Measurements from ENCODE around the gene PPP1R37. TPM values are rescaled to one million over a fixed set of nuclear protein-coding genes. Genes with fewer than 3 reads are reported as not detected.

PPP1R37 gene
- total RNA-seq, 1 experiment from 2014 or later, result 33.6 TPM

DNA sequence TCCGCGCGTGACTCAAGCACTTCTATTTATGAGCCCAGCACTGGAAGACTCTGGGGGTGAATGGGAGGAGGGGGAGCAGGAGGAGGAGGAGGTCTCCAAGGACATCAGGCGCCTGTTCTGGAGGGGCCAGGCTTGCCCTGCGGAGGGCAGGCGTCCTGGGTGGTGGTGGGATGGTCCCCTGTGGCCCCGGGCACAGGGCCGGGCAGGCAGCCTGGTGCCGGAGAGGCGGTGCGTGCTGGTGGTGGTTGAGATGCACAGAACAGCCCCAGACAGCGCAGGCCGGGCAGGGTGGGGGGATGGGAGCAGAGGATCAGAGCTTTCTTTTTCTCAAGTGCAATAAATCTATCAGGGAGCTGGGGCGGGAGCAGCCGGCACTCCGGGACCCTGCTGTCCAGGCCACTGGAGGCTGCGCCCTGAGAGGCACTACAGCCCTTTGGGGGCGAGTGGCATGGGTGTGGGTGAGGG lies 53.8 kb downstream of the PPP1R37 start:
- H3K27me3 ChIP-seq (ENCODE audit: insufficient read depth, low read length), result no peaks in the 10 kb centered on the region
- H3K23me2 ChIP-seq (ENCODE audit: insufficient read length, low read depth, low read length, poor library complexity, severe bottlenecking), result no peaks in the 10 kb centered on the region
- H3K4me2 ChIP-seq (ENCODE audit: insufficient read depth, insufficient read length, low read length), result no peak overlapping the region
- no peaks in the 10 kb centered on the region for H3K79me1 ChIP-seq (ENCODE audit: insufficient read depth, low read depth, low read length, poor library complexity, severe bottlenecking)
- H3K18ac ChIP-seq (ENCODE audit: insufficient read length, low read depth, low read length), result no peak overlapping the region
- DNase-seq, result no peak
- no peak overlapping the region for H3K56ac ChIP-seq (ENCODE audit: insufficient read length, low read depth, low read length)
- H3K4me1 ChIP-seq (ENCODE audit: insufficient read depth, low read length), result no peaks in the 10 kb centered on the region
- no peaks in the 10 kb centered on the region for H4K20me1 ChIP-seq (ENCODE audit: control insufficient read depth, insufficient read depth, insufficient read length)
- no peak overlapping the region for H2AFZ ChIP-seq (ENCODE audit: low read length)
- H2AK5ac ChIP-seq (ENCODE audit: insufficient read length, low read length), result no peak overlapping the region
- no CpG with 5 or more reads among the region's 18 CpGs for WGBS (ENCODE audit: extremely low coverage, insufficient read length, low lambda C conversion rate)
- Mint-ChIP-seq H3K27me3 (ENCODE audit: low read depth) (peaks cover 8% of the 10 kb centered on the region), H3K27ac (no peak overlapping the region), H3K4me3 (no peak overlapping the region), H3K4me1 (0 out of 4 replicates have a peak, but pooled peaks cover 0 to 2% of the 10 kb centered on the region in 2 experiments), H3K36me3 (ENCODE audit: insufficient read depth in 1 of 3, low read depth in 3 of 3) (peaks cover 3 to 21% (median 16%) of the 10 kb centered on the region in 3 experiments; a peak in 6 of 7 replicates), H3K9me3 (no peaks in the 10 kb centered on the region)
- no peak overlapping the region for H3K23ac ChIP-seq (ENCODE audit: insufficient read length, low read depth, low read length)
- H3K14ac ChIP-seq (ENCODE audit: insufficient read depth, low read length), result no peak overlapping the region
- no peak overlapping the region for H4K5ac ChIP-seq (ENCODE audit: insufficient read length, low read depth, low read length)
- no peak overlapping the region for H4K8ac ChIP-seq (replicated peaks; ENCODE audit: insufficient read length, low read depth, low read length)
- H2BK12ac ChIP-seq (ENCODE audit: insufficient read length, low read depth, low read length), result no peak overlapping the region
- no peak overlapping the region for H3K9ac ChIP-seq (ENCODE audit: extremely low read depth, insufficient read length, low read length)
- H3T11ph ChIP-seq (ENCODE audit: low read length), result no peak overlapping the region
- no peak overlapping the region for H4K91ac ChIP-seq (ENCODE audit: insufficient read length, low read depth, low read length)
- H2BK5ac ChIP-seq (ENCODE audit: insufficient read length, low read length), result no peak overlapping the region
- H3K4ac ChIP-seq (ENCODE audit: low read depth, low read length), result no peak overlapping the region
- no peaks in the 10 kb centered on the region for H3K9me3 ChIP-seq (ENCODE audit: control insufficient read depth, low read depth, low read length)
- no peaks in the 10 kb centered on the region for H3K79me2 ChIP-seq (ENCODE audit: insufficient read depth, low read length)
- no peak overlapping the region for H3K27ac ChIP-seq (ENCODE audit: insufficient read length, low read depth, low read length)
- no peak overlapping the region for H2BK120ac ChIP-seq (ENCODE audit: low read depth, low read length, poor library complexity, severe bottlenecking)
- TF ChIP-seq, protein P1, sequence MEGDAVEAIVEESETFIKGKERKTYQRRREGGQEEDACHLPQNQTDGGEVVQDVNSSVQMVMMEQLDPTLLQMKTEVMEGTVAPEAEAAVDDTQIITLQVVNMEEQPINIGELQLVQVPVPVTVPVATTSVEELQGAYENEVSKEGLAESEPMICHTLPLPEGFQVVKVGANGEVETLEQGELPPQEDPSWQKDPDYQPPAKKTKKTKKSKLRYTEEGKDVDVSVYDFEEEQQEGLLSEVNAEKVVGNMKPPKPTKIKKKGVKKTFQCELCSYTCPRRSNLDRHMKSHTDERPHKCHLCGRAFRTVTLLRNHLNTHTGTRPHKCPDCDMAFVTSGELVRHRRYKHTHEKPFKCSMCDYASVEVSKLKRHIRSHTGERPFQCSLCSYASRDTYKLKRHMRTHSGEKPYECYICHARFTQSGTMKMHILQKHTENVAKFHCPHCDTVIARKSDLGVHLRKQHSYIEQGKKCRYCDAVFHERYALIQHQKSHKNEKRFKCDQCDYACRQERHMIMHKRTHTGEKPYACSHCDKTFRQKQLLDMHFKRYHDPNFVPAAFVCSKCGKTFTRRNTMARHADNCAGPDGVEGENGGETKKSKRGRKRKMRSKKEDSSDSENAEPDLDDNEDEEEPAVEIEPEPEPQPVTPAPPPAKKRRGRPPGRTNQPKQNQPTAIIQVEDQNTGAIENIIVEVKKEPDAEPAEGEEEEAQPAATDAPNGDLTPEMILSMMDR (conservative IDR thresholded peaks at IDR 0.05), result no peak
- H2BK20ac ChIP-seq (ENCODE audit: low read depth, low read length, poor library complexity, severe bottlenecking), result no peak overlapping the region
- no peak overlapping the region for H2BK15ac ChIP-seq (ENCODE audit: low read depth, low read length)

Data from H9 (cell line).